ENCODE measurements around the gene SORCS2.

GRCh38 chr4:7390906-7391636 is 198.7 kb downstream of the SORCS2 start:
- TF ChIP-seq EZH2 (IDR thresholded peaks at IDR 0.05; ENCODE audit: borderline replicate concordance, low read depth, low read length, poor library complexity, severe bottlenecking) (no peak), CTCF (conservative IDR thresholded peaks at IDR 0.05; ENCODE audit: low read depth, low read length) (no peak)

Measured in A673 (cell line).